PC-3 (cell line): Measurements from ENCODE around the gene GOLGA6L7. TPM values are rescaled to one million over a fixed set of nuclear protein-coding genes. Genes with fewer than 3 reads are reported as not detected.
"Not testable (repeated sequence)": the region's sequence is repeated elsewhere in the genome, so short reads cannot be mapped to it uniquely, and the experiment has no call there.

Experiments used
- ATAC-seq: fragments of 200-7000 bp; cut with Tn5 transposase; 2 replicates; pipeline ENCODE4 v1.9.1; 2020; ENCODE audit warnings: mild to moderate bottlenecking, moderate library complexity
- BruUV-seq: library from RNA; stranded (reverse); fragments of 400-500 nt; replicated peaks from 2 replicates; lab custom pipeline; 2021; lab: Mats Ljungman, UMichigan
- CTCF ChIA-PET: fragments of 300-600 bp; sonication (Branson Sonifier 250); formaldehyde crosslinking; loops from one replicate; lab custom pipeline; 2022; ENCODE audit warnings: antibody characterized with exemption; lab: Charles Lee
- POLR2A ChIA-PET: fragments of 300-600 bp; sonication (Branson Sonifier 250); formaldehyde crosslinking; loops from one replicate; lab custom pipeline; 2022; ENCODE audit warnings: antibody characterized with exemption; ENCODE audit not compliant: unreplicated experiment; lab: Charles Lee
- DNase-seq: peaks from one replicate; pipeline ENCODE4 v3.0.0-alpha.2; 2015
- H2AFZ ChIP-seq: fragments of 300-600 bp; sonication (generic); 2 replicates; pipeline ENCODE4 v1.6.0; 2016; ENCODE audit warnings: antibody characterized with exemption, low read length
- H3F3A ChIP-seq: fragments of 300-600 bp; sonication (generic); one replicate; pipeline ENCODE4 v1.6.0; 2017; ENCODE audit warnings: antibody characterized with exemption, low read length, control low read depth, mild to moderate bottlenecking; ENCODE audit not compliant: unreplicated experiment
- H3K27ac ChIP-seq: fragments of 300-600 bp; sonication (generic); 2 replicates; pipeline ENCODE4 v1.5.1; 2016; ENCODE audit warnings: mild to moderate bottlenecking, low read length
- H3K27me3 ChIP-seq: fragments of 300-600 bp; sonication (generic); 2 replicates; pipeline ENCODE4 v1.6.1; 2016; ENCODE audit warnings: low read length, mixed read lengths
- H3K36me3 ChIP-seq: fragments of 300-600 bp; sonication (generic); 2 replicates; pipeline ENCODE4 v1.6.1; 2016; ENCODE audit warnings: low read depth, mixed run types, low read length, mixed read lengths
- H3K4me1 ChIP-seq: fragments of 300-600 bp; sonication (generic); 2 replicates; pipeline ENCODE4 v1.5.1; 2016; ENCODE audit warnings: low read length; ENCODE audit not compliant: insufficient read depth
- H3K4me2 ChIP-seq: fragments of 300-600 bp; sonication (generic); 2 replicates; pipeline ENCODE4 v1.6.0; 2016; ENCODE audit warnings: low read length
- H3K4me3 ChIP-seq: fragments of 300-600 bp; sonication (generic); 2 replicates; pipeline ENCODE4 v1.5.1; 2016; ENCODE audit warnings: mild to moderate bottlenecking, low read length, mixed read lengths
- H3K79me2 ChIP-seq: fragments of 300-600 bp; sonication (generic); 2 replicates; pipeline ENCODE4 v1.6.1; 2017; ENCODE audit warnings: low read length, mixed read lengths
- H3K9ac ChIP-seq: fragments of 300-600 bp; sonication (generic); 2 replicates; pipeline ENCODE4 v1.6.0; 2016; ENCODE audit warnings: mild to moderate bottlenecking, low read length
- H3K9me2 ChIP-seq: fragments of 300-600 bp; sonication (generic); replicated peaks from 2 replicates; pipeline ENCODE4 v1.6.1; 2016; ENCODE audit warnings: mixed run types, low read length, mixed read lengths
- H3K9me3 ChIP-seq: fragments of 300-600 bp; sonication (generic); 2 replicates; pipeline ENCODE4 v1.6.1; 2016; ENCODE audit warnings: low read length, mixed read lengths
- H4K20me1 ChIP-seq: fragments of 300-600 bp; sonication (generic); 2 replicates; pipeline ENCODE4 v1.6.1; 2016; ENCODE audit warnings: low read length, mixed read lengths
- CTCF ChIP-seq: fragments of 300-600 bp; sonication (generic); conservative IDR thresholded peaks from 2 replicates; pipeline ENCODE4 v1.5.1; 2017; ENCODE audit warnings: antibody characterized with exemption, low read depth, mild to moderate bottlenecking, low read length
- intact Hi-C: fragments of 100-400 bp; cut with micrococcal nuclease; formaldehyde crosslinking; loops from 2 replicates; pipeline ENCODE4 v1.9.0; 2023
- total RNA-seq: library from RNA; depleted of rRNA; stranded (reverse); fragments of >200 nt; gene quantifications from 2 replicates; pipeline ENCODE4 v1.2.3, GENCODE V29; 2014; rRNA removed

GOLGA6L7 gene
- total RNA-seq, 1 experiment from 2014 or later, result not detected

DNA sequence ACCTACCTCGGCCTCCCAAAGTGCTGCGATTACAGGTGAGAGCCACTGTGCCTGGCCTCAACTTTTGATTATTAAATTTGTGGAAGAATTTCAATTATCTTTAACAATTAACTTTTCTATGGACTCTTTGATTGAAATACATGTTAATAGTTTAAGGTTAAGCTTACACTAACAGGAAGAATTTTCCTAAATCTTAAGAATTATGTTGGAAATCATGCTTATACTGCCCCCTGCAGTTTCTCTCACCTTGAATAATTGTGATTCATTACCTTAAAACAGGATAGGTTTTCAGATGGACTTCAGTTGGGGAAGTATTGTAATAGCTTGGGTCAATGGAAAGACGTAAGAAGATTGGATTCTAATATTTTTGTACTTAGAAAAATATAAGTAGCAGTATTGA is 54.2 kb downstream of the GOLGA6L7 start:
- H2AFZ ChIP-seq, H3K36me3 ChIP-seq, H4K20me1 ChIP-seq, H3K27ac ChIP-seq, BruUV-seq, DNase-seq, H3K79me2 ChIP-seq, H3K9ac ChIP-seq, H3K9me2 ChIP-seq, H3K4me1 ChIP-seq, ATAC-seq, intact Hi-C loops, CTCF ChIA-PET, H3K4me3 ChIP-seq, H3F3A ChIP-seq, H3K4me2 ChIP-seq, H3K9me3 ChIP-seq, H3K27me3 ChIP-seq, POLR2A ChIA-PET: not testable (repeated sequence)
- peak; percentile 45; the same call in 1 of the 2 replicates for TF ChIP-seq CTCF

Other genes starting within 250 kb of the GOLGA6L7 start
- 0.51 TPM in 1 of 2 replicates, not detected in the other for gene GOLGA8M, start 136.2 kb downstream of the GOLGA6L7 start, total RNA-seq
- gene APBA2, start 37.3 kb upstream of the GOLGA6L7 start, total RNA-seq, result 61.7 and 69.7 TPM in 2 replicates